HG03280 (cell line): Measurements from ENCODE around the gene THEM5.

Experiments used
- ATAC-seq: cut with Tn5 transposase; IDR thresholded peaks from one replicate; pipeline ENCODE4 v1.9.1; 2021; ENCODE audit warnings: mild to moderate bottlenecking, moderate library complexity; ENCODE audit not compliant: unreplicated experiment

THEM5 gene

DNA sequence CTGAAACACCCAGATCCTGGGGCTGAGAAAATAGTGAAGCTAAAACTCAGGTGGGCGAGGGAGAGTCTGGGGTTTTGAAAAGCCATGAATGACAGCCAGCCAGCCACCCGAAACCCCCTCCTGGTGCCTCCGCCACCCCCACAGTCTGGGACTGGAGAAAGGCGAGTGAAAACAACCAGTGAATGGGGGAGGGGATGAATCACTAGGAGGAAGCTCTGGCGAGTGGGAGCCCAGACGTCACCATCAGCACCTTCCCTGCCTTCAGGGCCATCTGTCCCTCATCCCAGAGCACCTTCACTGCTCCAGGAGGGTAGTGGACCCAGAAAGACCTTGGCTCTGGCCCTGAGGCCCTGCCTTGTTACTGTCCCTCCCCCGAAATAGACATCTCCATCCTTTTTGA is 31.1 kb downstream of the THEM5 start:
- no peak for ATAC-seq

DNA sequence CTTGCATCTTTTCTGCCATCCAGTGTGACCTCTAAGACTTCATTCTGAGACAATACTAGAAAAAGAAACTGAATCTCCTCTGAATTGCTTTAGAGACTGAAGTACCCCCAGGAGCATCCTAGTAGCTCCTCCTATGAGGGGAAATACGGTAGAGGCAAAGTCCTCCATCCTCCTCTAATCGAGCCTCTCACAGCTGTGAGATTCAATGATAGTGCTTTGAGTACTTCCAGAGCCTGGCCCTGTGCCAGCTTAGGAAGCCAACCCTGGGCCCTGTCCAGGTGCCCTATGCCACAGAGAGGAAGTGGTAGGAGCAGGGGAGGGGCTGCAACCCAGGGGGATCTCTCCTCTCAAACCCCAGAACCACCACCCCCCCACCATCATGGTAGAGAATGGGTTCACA is 32.6 kb downstream of the THEM5 start:
- ATAC-seq, result no peak

DNA sequence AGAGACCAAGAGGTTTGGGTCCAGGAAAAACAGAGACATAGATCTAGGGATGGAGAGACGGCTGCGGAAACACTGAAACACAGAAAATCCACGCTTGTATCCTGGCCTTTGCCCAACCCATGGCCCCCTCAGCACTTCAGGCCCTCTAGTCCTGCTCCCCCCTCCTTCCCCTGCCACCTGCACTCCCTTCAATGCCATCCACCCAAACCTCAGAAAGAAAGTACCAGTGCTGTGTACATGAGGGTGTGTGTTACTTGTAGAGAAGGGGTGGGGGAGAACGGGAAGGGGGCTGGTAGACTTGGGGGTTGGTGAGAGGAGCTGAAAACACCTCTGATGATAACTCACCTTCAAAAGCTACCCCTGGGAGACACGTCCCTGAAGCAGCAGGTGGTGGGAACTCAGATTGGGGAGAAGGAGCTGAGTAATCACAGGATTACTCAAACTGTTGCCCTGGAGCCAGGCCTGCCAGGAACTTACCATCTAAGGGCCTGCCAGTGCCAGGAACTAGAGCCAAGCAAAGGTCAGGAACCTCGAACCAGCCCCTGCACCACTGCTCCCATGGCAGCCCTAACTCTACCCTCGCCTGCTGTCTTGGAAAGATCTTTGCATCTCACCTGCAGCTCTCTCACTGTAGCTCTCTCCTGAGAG is 33.4 kb downstream of the THEM5 start:
- ATAC-seq, result no peak

DNA sequence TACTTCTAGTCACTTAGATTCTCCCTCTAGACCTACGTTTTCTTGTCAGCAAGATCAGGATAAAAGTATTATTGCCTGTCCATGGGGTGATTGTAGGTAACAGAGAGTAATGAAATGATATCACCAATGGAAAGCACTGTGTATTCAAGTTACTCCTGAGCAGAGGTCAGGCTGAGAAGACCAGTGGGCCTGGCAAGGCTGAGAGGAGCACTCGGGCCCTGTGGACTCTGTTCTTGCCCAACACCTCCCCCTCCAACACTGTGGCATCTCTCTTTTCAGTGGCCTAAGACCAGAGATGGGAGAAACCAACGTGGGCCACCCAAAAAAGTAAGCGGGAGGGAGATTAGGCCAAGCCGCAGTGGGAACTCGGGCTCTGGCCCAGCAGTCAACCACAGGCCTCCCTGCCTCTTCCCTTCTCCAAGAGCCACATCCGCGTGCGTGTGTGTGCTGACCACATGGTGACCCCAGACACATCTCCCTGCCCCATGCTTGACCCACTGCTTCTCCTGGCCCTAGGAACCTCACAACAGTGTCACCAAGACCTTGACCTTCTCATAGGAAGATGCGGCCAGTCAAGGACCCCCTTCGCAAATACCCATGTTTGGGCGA is 34.2 kb downstream of the THEM5 start:
- ATAC-seq, result no peak

DNA sequence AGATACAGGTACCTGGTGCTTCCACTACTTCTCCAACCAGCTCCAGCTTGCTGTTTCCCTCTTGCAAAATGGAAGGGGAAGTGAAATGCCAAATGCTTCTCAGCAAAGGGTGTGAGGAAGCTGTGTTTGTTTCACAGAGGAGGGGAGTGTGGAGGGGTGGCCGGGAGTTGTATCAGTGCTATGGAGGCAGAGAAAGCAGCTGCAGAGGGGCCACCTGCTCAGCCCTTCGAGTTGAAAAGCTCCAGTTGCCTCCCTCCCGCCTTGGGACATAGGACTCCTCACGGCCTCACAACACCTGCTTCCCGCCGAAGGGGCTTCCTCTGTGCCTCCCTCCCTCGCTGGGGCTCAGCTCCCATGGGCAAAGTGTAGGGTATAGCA is 36.2 kb downstream of the THEM5 start:
- ATAC-seq, result no peak

DNA sequence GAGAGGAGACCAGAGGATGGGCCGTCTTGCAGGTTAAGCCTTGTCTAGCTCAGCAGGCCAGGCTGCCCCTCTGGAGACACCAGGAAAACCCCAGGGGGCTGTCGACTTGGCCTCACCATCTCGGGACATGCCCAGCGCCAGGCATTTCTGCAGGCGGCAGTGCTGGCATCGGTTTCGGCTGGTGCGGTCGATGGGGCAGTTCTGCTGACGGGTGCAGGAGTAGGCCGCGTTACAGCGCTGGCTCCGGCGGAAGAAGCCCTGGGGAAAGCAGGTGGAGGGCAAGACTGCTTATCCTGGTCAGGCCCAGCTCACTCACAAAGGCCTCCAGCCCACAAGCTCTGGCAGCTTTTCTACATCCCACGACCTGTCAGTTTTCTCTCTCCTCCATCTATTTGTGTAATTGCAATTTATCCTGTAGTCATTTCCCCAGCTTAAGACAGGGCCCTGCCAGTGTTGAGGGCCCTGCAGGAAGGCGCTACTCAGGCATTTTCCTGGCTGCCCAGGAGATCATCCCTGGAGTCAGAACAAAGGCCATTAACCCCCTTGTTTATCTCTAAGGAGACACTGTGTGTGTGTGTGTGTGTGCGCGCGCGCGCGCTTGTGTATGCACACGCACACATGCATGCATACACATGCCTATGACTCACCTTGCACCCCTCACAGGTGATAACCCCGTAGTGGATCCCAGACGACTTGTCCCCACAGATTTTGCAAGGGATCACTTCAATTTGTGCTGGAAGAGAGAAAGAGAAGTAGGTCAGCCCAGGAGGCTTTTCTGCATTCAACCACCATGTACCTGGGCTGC is 36.8 kb downstream of the THEM5 start:
- no peak for ATAC-seq

DNA sequence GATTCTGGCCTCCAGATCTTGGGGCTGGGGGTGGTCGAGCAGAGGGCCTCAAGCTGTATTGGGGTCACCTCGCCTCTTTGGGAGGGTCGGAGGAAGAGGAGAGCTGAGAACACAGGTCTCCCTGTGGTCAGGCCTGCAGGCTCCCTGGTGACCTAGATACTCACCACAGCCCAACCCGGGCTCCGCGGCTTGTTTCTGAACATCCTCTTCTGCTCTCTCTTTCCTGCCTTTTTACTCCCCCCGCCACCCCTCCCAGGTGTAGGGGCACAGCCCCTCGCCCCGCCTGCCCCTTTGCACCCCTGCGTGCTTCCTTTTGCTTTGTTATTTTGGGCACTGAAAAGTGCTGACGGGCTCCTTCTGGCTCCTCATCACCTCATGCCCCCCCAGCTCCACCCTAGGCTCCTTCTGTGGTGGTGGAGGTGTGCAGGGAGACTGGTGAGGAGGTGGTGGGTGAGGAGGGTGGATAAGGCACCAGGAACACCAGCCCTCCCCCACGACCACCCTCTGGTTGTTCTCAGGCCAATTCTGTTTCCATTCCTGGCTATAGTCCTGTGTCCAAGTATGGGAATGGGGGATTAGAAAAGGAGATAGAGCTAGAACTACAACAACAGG is 37.7 kb downstream of the THEM5 start:
- no peak for ATAC-seq

DNA sequence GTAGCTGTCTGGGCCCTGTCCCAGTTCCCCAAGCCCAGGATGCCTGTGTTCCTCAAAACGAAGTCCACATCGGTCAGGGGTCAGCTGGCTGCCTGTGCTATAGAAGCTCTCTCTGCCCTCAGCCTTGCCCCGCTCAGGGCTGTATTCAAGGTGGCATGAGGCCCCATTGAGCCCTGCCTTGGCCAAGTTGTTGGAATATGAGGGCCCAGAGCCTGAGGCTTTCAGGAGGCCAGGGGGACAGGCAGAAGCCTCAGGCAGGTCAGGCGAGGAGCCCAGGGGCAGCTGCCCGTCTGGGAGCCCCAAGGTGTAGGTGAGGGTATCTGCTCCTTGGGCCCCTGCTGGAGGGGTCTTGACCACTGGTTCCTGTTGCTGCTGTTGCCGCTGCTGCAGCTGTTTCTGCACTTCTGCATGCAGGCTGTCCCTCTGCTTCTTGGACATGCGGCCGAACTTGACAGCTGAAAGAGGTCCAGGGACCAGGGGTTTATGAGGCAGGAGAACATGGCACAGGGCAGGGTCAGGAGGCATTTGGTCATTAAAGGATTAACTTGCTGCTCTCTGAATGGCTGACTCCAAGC is 38.5 kb downstream of the THEM5 start:
- no peak for ATAC-seq

DNA sequence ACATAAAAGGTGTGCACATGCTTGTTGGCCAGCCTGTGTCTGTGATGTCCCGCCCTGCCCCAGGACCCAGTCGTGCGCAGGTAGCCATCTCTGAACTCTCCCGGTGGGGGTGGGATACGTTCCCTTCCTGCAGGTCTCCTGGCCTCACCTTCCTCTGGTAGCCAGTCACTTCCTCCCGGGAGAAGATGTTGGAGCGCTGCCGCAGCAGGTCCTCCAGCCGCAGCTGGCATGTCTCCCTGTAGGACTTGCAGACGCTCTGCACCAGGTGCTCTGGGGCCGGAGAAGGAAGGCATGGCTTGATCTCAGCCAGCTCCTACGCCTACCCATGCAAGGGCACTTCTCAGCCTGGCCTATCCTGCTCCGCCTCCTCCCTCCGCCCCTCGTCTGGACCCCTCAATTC is 39.1 kb downstream of the THEM5 start:
- no peak for ATAC-seq

DNA sequence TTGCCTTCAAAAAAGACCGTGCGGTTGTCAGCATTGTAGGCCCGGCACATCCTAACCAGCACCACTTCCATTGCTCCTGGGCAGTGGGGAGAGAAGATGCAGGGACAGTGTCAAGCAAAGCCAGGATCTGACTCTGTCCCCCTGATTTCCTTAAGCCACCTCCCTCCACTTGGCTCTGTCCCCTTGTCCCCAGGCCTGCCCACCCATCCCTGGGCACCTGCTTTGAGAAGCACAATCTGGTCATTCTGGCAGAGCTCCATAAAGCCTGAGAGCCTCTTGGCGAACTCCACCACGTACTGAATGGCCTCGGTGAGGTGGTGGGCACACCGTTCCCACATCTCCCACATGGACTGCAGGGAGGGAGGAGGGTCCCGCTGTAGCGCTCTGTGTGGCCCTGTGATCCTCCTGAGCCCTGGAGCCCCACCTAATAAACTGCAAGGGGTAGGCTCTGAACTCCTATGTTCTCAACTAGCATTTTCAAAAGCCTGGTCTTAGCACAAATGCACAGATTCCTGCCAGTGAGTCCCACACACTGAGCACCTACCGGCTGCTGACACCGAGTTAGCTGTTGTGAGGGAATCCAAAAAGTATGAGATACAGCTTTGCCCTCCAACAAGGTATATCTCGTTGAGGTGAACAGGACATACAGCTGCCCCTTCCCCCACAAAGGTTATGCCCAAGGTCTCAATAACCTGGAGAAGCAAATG is 40.1 kb downstream of the THEM5 start:
- ATAC-seq, result no peak

DNA sequence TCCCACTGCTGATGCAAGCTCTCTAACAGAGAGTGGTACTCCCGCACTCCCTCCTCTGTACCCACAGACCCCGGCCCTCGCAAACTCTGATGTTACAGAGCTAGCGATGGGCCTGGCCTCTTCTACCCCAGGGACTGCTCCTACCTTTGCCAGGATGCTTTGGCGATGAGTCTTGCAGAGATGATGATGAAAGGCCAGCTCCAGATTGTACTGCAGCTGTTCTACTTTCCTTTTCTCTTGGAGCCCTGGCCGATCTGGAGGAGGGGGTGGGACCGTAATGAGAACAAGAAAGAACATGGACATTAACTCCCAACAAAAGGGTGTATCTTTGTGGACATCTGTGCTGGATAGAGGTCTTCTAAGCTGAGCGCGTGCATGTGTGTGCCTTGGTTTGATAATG is 42.3 kb downstream of the THEM5 start:
- no peak for ATAC-seq

DNA sequence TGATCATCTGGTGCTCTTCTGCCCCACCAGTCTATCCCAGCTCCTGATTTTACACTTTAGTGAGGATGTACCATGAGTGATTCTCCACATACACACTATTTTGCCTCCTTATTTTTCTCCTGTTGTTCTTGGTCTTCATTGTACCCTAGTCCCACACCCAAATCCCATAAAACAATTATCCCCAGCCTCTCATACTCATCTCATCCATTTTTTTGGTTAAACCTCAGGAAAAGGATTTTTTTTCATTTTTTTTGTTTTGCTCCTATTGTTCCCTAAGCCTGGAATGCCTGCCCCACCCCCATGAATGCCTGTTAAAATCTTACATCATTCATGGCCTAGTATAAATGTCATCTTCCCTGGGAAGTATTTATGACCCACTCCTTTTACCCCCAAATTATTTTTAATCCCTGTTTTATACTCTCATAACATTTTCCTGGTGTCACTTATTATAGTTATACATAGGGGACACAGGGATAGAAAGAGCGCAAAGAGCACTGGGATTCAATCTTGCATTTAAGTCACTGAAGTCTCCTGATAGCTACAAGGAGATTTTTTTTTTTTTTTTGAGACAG is 43.4 kb downstream of the THEM5 start:
- ATAC-seq, result no peak

DNA sequence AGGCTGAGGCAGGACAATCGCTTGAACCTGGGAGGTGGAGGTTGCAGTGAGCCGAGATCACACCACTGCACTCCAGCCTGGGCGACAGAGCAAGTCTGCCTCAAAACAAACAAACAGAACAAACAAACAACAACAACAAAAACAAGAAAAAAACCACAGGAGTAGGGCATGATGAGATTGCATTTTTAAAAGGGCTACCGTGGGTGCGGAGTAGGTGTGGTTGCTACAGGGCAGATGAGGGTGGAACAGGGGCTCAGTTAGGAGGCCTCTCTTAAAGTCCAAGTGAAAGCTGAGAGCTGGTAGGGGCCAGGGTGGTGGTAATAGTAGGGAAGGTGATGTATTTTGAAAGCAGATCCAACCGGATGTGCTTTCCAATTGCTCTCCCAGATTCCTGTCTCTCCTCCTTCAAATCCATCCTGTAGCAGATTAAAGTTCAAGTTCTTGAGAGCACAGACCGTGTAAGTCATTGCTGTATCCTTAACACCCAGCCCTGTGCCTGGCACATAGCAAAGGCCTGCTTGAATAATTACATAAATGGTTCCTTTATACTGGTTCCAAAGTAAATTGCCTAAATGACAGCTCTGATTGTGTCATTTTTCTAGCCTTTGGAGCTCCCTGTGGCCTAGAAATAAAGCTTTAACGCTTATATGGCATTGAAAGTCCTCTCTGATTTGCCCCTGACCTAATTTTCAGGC is 44.1 kb downstream of the THEM5 start:
- ATAC-seq, result no peak

DNA sequence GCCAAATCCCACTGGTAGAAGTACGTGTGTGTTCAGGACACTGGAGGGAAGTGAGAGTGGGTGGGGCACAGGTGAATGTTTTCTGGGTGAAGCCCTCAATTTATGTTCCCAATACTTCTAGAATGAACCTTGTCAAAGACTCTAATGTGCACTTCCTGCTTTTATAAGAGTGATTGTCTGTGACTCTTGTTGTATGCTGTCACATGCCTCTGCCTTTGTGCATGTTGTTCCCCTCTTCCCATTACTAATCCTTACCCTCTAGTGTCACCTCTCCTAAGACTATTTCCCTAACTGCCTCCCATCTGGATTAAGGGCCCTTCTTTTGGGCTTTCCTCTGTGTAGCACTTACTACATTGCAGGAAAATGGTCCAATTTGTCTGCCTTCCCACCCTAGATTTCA is 45.7 kb downstream of the THEM5 start:
- ATAC-seq, result no peak

DNA sequence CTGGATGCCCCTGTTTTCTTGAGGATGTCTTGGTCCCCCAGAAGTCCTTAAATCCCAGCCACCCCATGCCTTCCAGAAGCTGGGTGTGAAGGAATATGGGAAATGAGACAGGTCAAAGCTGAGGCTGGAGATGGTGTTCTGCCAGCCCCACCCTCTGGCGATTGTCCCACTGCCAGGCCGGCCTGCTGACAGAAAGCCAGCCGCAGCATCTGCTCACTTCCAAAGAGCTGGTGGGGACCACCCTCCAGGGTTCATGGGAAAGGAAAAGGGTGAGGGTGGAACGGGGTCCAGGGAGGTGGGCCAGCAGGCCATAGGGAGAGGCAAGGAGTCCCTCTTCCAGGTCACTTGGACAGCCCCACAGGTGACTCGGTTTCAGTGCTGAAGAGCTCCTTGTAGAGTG is 46.4 kb downstream of the THEM5 start:
- no peak for ATAC-seq

DNA sequence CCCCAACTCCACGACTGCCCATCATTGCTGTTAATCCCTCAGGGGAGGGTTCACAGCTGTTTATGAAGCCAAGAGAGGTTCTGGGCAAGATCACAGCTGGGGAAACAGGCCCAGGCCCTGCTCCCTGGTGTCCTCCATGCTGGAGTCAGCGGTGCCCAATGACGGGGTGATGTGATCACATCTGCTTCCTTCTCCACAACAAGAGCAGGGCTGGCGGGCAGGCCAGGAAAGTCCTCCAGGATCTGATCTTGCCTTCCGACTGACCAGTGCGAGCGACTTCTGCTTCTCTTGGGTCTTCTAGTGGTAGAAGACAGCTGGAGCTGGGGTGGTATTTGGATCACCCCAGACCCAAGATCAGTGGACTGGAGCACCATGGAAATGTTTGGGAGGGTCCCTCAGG is 47.3 kb downstream of the THEM5 start:
- no peak for ATAC-seq

DNA sequence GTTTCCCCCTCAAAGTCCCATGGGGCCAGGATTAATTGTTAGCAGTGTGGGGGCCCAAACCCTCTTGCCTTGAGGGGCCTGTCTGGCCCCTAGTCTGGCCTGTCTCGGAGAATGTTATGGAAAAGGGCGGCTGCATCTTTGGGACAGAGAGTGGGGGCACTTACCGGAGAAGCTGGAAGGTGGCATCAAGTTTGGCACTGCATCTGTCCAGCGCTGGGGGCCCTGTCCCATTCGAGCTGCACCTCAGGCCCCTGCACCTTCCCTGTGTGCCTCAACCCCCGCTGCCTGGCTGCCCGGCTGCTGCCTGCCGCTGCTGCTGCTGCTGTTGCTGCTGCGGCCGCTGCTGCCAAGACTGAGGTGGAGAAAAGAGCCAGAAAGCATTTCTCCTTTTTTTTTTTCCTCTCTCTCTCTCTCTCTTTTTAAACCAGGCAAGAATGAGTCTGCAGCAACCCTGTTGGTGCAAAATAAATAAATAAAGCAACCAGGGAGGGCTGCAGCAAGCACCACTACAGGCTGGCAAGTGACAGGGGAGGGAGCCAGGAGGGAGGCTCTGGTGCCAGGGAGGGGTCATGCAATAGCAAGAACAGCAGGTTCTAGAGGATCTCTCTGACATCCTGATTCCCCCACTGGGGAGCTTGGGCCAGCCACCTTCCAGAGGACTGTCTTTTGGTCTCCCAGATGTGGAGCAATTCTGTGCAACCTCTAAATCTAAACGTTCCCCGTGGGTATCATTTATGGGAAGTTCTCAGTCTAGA is 48.3 kb downstream of the THEM5 start, which contains the start of gene LINGO4:
TSS of gene LINGO4 (minus strand) at position 354 of the 755 bp plus-strand sequence. CDS start 2,715 bp downstream, outside the sequence.
- no peak for ATAC-seq

DNA sequence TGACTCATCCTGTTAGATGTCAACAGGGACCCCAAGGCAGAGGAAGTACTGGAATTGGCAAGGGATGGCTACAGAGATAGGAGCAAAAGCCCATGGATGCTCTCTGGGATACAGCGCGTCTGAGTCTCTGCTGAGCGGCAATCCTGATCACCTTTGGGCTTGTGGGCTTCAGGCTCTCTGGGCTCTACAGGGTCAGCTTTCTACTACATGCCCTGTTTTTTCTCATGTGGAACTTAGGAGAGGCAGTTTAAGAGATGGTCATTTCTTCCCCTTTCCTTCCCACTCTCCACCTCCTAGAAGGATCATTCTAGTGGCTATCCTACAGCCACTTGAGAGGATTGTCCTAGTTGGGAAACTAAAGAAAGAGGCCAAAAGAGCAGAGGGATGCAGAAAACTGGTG is 49.6 kb downstream of the THEM5 start:
- no peak for ATAC-seq

DNA sequence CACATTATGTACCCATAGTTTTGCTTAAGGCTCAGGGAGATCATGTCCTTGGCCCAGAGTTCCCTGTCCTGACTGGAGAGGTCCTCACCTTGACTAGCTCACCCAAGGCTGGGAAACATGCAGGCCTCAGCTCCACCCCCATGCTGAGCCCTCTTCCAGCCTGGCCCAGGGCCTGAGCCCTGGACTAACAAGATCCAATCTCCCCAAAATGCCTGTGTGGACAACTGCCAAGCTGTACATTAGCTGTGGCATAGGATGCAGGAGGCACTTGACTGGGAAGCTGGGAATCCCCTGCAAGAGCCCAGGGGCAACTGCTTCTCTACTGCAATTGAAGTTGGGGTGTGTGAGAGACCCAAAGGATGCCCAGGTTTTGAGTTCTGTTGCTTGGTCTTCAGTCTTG is 50.3 kb downstream of the THEM5 start:
- ATAC-seq, result no peak
